Brain microvascular endothelial cell (primary cell): ENCODE data around the gene CDCA3.

ENCODE experiments used
- DNase-seq: peaks from one replicate; pipeline ENCODE4 v3.0.0-alpha.2; 2020
- H3K27ac ChIP-seq: fragments of 250-450 bp; sonication (Bioruptor Pico); 2 replicates; pipeline ENCODE4 v1.5.1; 2020; ENCODE audit warnings: mild to moderate bottlenecking, moderate library complexity
- H3K27me3 ChIP-seq: fragments of 250-450 bp; sonication (Bioruptor Pico); replicated peaks from 2 replicates; pipeline ENCODE4 v1.5.1; 2020; ENCODE audit warnings: mild to moderate bottlenecking
- H3K36me3 ChIP-seq: fragments of 250-450 bp; sonication (Bioruptor Pico); replicated peaks from 2 replicates; pipeline ENCODE4 v1.5.1; 2020; ENCODE audit warnings: mild to moderate bottlenecking
- H3K4me3 ChIP-seq: 2 replicates; pipeline ENCODE4 v1.5.1; 2011; ENCODE audit warnings: low read depth, mild to moderate bottlenecking, control low read depth, low read length, moderate library complexity
- CTCF ChIP-seq: IDR thresholded peaks from 2 replicates; pipeline ENCODE4 v1.5.1; 2011; ENCODE audit warnings: low read depth, mild to moderate bottlenecking, moderate library complexity, low read length, control low read depth, inconsistent platforms; ENCODE audit errors: missing control alignments
- in situ Hi-C: cut with HindIII; loops from 2 replicates; pipeline ENCODE4 v1.10.0; 2017; ENCODE audit warnings: low sequenced_read_pairs, low pct_ligation_motif_present

Gene CDCA3

GRCh38 chr12:6849976-6850560 lies 1.0 kb downstream of the CDCA3 start:
- no peak for DNase-seq
- in situ Hi-C loops: no loop called here
- Histone ChIP-seq H3K36me3 (peaks cover 19% of the 10 kb centered on the region), H3K27me3 (no peaks in the 10 kb centered on the region), H3K4me3 (peak overlapping the region; percentile 94), H3K27ac (no peak overlapping the region)
- TF ChIP-seq CTCF: no peak

- peaks cover 25% of the 10 kb centered on the region for H3K36me3 ChIP-seq
- no peak for TF ChIP-seq CTCF
- no peaks in the 10 kb centered on the region for H3K27me3 ChIP-seq
- in situ Hi-C loops: no loop called here
- H3K4me3 ChIP-seq: no peak overlapping the region
- H3K27ac ChIP-seq: no peak overlapping the region
- DNase-seq: no peak
These were observed 1.7 kb downstream of the CDCA3 start for GRCh38 chr12:6849427-6849826.

- DNase-seq: no peak
- no peak for TF ChIP-seq CTCF
- peaks cover 37% of the 10 kb centered on the region for H3K36me3 ChIP-seq
- H3K27me3 ChIP-seq: no peaks in the 10 kb centered on the region
- H3K27ac ChIP-seq: no peak overlapping the region
- in situ Hi-C loops: no loop called here
- no peak overlapping the region for H3K4me3 ChIP-seq
These were observed 3.4 kb downstream of the CDCA3 start for GRCh38 chr12:6847676-6848075.

GRCh38 chr12:6846316-6846869 lies 4.7 kb downstream of the CDCA3 start:
- H3K4me3 ChIP-seq: no peak overlapping the region
- no peak for DNase-seq
- no peak overlapping the region for H3K27ac ChIP-seq
- peaks cover 39% of the 10 kb centered on the region for H3K36me3 ChIP-seq
- TF ChIP-seq CTCF: no peak
- H3K27me3 ChIP-seq: no peaks in the 10 kb centered on the region
- in situ Hi-C loops: no loop called here

GRCh38 chr12:6845395-6845794 lies 5.7 kb downstream of the CDCA3 start:
- Histone ChIP-seq H3K4me3 (no peak overlapping the region), H3K27ac (no peak overlapping the region)

More at GRCh38 chr12:6845395-6845794, 5.7 kb downstream of the CDCA3 start:
- in situ Hi-C loops: no loop called here
- TF ChIP-seq CTCF: no peak
- H3K36me3 ChIP-seq: peaks cover 39% of the 10 kb centered on the region
- H3K27me3 ChIP-seq: no peaks in the 10 kb centered on the region
- no peak for DNase-seq
